Activated CD8-positive, alpha-beta memory T cell treated with anti-CD3 and anti-CD28 coated beads for 36 hours (primary cell): ENCODE results near the gene ATCAY. TPM values are rescaled to one million over a fixed set of nuclear protein-coding genes. Genes with fewer than 3 reads are reported as not detected.

Source experiments
- CTCF ChIA-PET: fragments of 350-600 bp; sonication (Branson Sonifier 250); formaldehyde crosslinking; loops from one replicate; lab custom pipeline; 2021; ENCODE audit warnings: antibody characterized with exemption; lab: Charles Lee
- POLR2A ChIA-PET: fragments of 350-600 bp; sonication (Branson Sonifier 250); formaldehyde crosslinking; loops from one replicate; lab custom pipeline; 2021; ENCODE audit warnings: antibody characterized with exemption; lab: Charles Lee
- total RNA-seq, 2 experiments: library from RNA; stranded (reverse); gene quantifications; one replicate each; pipeline ENCODE4 v1.2.3, GENCODE V29; 2021

The ATCAY gene, protein sequence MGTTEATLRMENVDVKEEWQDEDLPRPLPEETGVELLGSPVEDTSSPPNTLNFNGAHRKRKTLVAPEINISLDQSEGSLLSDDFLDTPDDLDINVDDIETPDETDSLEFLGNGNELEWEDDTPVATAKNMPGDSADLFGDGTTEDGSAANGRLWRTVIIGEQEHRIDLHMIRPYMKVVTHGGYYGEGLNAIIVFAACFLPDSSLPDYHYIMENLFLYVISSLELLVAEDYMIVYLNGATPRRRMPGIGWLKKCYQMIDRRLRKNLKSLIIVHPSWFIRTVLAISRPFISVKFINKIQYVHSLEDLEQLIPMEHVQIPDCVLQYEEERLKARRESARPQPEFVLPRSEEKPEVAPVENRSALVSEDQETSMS
- not detected for total RNA-seq

DNA sequence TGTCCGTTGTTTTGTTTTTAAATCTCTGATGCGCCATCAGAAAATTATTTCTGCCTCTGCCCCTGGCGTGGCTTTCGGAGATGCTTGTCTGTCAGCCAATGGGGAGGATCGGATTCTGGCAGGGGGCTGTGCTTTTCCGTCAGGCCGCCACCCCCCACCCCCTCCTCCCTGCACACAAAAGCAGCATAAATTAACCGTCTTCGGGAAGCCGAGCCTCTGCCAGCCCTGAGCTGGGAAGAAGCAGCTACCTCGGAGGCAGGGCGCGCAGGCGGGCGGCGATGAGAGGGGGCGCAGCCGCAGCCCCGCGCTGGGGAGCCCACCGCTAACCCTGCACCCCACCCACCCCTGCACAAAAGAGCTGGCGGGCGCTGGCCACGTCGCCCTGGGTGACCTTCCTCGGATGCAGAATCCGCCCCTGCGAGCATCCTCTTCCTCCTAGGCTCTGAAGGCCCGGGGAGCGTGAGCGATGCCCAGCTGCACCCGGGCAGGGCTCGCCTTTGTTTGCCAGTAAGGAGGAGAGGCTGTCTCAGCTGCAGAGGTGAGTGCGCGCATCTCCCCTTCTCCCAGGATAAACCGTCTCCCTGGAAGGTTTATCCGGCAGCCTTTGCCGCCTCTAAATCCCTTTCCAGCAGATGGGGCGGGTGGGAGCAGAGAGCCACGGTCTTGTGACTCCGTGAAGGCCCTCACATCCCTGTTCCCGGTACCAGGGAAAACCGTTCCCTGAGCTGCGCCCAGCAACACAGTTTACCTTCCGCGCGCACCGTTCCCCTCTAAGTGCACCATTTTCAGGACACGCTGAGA, at the start of gene ATCAY:
Gene ATCAY, plus strand, starts transcription at position 215 of the 801 bp plus-strand sequence. CDS start 5,083 bp downstream, outside the sequence.
- POLR2A ChIA-PET, result interaction anchor here (0.7 kb wide), 1 partner anchor 295 kb away, joined by 3 read pairs; the partner anchor contains the start of gene GIPC3
- CTCF ChIA-PET, result interaction anchor here (0.6 kb wide), 1 partner anchor 346 kb away, joined by 3 read pairs; no protein-coding TSS in a partner anchor

DNA sequence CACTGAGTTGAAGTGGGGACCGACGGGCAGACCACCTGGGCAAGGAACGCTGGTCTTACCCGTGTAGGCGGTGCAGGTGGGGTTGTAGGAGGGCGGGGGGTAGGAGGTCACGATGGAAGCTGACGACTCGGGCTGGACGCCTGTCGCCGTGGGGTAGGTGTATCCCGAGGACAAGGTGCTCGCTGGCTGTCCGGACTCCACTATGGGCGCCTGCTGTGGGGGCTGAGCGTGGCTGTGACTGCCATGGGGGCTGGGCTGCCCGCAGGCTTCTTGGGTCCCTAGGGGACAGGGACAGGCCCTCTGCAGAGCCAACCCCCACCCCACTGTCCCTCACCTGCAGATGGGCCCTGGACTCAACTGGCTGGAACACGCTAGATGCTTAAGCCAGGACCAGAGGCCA, 48.9 kb upstream of the ATCAY start:
- POLR2A ChIA-PET, result no interaction called here
- CTCF ChIA-PET, result no interaction called here

DNA sequence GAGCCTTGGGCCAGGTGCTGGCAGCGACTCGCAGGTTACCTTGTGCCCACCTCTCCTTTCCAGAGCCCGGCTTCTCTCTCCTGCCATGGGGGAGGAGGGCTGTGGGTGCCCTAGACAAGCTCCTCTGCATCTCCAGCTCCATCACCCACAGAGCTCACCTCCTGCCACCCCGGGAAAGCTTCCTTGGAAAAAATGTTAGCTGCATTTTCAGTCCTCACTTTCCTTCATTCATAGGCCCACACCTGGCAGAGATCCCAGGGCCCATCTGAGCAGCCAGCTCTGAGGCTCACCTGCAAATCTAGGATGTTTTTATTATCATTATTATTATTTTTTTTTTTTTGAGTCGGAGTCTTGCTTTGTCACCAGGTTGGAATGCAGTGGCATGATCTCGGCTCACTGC, 48.5 kb upstream of the ATCAY start:
- ChIA-PET POLR2A (no interaction called here), CTCF (no interaction called here)

DNA sequence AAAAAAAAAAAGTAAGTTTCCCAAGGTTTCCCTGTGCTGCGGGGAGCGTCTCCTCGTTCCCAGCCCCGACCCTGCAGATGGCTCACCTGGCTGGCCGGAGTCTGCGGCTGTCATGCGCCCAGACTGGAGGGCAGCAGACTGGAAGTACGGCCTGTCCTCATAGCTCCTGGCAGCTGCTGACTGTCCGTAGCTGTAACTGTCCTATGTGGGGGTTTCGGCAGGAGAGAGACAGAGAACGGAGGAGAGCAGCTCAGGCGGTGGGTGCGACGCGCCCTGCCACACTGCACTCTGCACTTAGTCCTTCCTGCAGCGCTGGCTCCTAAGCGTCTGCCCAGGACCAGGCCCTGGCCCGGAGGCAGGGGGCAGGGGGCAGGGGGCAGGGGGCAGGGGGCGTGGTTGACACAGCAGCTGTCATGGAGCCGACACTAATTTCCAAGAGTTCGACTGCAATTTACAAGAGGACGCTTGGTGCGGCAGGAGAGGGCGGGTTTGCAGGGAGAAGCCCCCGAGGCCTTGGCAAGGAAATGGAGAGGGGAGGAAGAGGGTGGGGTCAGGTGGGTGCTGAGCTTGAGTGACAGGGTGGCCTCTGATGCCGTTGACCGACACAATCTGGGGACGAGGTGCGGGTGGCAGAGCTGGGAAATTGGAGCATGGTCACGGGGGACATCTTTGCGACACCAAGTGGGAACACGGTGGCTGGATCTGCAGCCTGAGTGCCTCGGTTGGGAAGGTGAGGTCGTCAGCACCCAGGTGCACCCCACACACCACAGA, 46.7 kb upstream of the ATCAY start:
- POLR2A ChIA-PET, result interaction anchor here (0.7 kb wide), 1 partner anchor 50 kb away, joined by 4 read pairs; no protein-coding TSS in a partner anchor
- CTCF ChIA-PET, result no interaction called here

DNA sequence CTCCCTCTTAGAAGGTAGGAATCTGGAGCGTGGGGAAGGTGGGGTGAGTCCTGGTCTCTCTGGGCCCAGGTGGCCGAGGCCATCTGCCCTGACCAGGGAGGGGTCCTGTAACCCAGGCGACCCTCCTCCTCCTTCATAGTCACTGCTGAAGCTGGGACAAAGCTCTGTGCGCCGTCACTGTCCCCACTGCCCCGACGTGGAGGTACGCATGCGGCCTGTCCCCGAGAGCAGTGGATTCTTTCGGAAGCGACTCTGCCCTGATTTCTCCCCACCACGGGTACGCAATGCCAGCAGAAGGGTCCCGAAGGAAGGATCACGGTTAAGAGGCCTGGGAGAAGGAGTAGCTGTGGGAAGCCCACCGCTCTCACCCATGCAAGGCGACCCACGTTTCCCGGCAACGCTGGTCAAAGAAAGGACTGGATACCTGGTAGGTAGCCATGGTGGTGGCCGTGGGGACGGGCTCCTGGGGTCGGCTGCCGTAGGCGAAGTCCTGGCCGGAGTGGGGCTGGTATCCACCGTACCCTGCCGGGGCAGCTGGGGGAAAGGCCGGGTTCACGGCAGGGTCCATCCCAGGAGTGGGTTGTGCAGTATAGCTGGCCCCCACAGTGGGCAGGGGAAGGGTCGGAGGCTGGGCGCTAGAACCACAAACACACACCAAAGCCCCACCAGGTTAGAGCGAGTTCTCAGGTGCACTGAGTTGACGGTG, 46.0 kb upstream of the ATCAY start:
- POLR2A ChIA-PET, result no interaction called here
- CTCF ChIA-PET, result no interaction called here

DNA sequence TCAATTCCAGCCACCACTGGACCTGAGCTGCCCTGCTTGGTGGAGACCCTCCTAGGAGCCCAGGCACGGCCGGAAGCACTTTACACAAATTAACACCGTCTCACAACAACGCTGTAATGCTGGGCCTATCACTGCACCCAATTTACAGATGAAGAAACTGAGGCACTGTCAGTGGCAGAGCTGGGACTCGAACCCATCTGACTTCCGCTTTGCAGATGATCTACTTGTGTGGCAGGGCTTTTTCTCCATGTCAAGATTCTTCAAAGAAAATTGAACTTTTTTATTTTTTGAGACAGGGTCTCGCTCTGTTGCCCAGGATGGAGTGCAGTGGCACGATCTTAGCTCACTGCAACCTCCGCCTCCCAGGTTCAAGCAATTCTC, 45.4 kb upstream of the ATCAY start:
- CTCF ChIA-PET, result no interaction called here
- POLR2A ChIA-PET, result no interaction called here

DNA sequence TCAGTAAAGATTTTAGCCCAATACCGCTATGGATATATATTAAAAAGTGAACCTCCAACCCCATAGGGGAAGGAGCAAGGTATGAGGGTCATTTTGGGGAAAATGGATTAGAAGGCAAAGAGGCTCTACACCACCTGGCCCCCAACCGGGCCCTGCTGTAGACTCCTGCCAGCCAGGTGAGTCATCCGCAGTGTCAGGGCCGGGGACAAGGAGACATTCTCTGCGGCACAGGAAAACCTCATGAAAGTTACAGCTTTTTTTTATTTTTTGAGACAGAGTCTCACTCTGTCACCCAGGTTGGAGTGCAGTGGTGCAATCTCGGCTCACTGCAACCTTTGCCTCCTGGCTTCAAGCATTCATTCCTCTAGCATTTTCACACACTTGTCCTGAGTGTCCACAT, 43.6 kb upstream of the ATCAY start:
- ChIA-PET CTCF (interaction anchor here (0.6 kb wide), 1 partner anchor 303 kb away, joined by 3 read pairs; no protein-coding TSS in a partner anchor), POLR2A (no interaction called here)

DNA sequence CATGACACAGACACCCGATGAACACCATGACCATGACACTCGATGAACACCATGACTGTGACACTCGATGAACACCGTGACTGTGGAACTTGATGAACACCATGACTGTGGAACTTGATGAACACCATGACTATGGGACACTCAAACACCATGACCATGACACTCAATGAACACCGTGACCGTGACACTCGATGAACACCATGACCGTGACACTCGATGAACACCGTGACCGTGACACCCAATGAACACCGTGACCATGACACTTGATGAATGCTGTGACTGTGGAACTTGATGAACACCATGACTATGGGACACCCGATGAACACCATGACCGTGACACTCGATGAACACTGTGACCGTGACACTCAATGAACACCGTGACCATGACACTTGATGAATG, 43.2 kb upstream of the ATCAY start:
- ChIA-PET POLR2A (no interaction called here), CTCF (no interaction called here)

DNA sequence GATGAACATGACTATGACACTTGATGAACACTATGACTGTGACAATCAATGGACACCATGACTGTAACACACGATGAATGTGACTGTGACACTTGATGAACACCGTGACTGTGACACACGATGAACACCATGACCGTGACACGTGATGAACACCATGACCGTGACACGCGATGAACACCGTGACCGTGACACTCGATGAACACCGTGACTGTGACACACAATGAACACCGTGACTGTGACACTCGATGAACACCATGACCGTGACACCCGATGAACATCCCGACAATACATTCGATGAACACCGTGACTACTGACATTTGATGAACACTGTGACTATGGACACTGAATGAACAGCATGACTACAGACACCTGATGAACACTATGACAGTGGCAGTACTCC, 42.6 kb upstream of the ATCAY start:
- CTCF ChIA-PET, result no interaction called here
- POLR2A ChIA-PET, result no interaction called here

DNA sequence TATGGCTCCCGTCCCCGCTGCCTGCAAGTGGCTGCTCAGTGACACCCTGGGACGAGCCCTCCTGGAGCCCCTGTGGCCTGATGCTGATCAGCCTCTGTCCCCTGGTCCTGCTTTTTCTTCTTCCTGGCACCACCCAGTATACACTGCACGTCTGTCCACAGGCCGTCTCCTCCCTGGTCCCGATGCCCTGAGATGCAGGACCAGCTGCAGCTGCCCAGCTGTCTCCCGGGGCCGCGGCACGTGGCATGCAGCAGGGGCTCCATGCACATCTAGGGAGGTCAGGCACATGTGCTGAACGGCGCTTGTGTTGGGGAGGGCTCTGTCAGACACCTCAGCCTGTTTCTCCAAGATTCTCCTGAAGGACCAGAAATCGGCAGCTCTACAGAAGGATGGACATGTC, 41.8 kb upstream of the ATCAY start:
- ChIA-PET POLR2A (no interaction called here), CTCF (interaction anchor here (1.9 kb wide), 1 partner anchor 10 kb away, joined by 7 read pairs; no protein-coding TSS in a partner anchor)

DNA sequence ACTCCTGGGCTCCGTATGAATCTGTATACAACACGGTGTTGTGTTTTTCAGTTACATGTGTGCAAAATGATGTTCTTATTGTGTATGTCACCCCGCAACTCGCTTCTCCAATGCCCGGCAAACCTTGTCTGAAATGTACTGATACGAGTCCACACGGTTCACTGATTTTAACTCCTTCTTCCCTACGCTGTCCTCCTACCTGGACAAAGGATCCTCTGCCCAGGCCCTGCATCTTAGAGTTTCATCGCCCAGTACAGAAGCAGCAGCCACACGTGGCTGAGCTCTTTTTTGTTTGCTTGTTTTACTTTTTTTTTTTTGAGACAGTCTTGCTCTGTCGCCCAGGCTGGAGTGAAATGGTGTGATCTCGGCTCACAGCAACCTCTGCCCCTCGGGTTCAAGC, 40.5 kb upstream of the ATCAY start:
- POLR2A ChIA-PET, result no interaction called here

DNA sequence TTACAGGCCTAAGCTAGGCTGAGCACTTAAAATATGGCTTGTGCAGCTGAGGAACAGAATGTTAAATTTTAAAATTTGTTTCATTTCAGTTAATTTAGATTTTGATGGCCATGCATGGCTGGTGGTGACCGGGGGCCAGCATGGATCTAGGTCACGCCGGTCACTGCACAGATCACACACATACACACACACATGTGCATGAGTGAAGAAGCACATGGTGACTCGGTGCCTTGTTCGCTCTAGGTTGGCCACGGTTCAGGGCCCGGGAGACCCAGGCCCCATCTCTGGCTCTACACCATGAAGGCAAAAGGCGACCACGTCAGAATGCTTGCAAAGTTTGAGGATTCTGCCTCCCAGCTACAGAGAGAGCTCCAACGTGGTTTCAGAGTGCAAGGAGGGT, 39.7 kb upstream of the ATCAY start:
- ChIA-PET POLR2A (no interaction called here), CTCF (interaction anchor here (0.5 kb wide), 1 partner anchor 782 kb away, joined by 5 read pairs; no protein-coding TSS in a partner anchor)

More for the DNA sequence above, 40.5 kb upstream of the ATCAY start:
- CTCF ChIA-PET, result interaction anchor here (1.9 kb wide), 1 partner anchor 9 kb away, joined by 7 read pairs; no protein-coding TSS in a partner anchor

DNA sequence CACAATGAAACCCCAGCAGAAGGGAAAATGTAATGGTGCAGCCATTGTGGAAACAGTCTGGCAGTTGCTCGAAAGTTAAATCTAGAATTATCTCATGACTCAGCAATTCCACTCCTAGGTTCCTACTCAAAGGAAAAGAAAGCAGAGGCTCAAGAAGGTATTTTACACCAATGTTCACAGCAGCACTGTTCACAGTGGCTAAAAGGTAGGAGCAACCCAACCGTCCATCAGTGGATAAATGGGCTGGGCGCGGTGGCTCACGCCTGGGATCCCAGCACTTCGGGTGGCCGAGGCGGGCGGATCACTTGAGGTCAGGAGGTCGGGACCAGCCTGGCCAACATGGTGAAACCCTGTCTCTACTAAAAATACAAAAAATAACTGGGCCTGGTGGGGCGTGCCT, 37.5 kb upstream of the ATCAY start:
- CTCF ChIA-PET, result no interaction called here
- POLR2A ChIA-PET, result no interaction called here

DNA sequence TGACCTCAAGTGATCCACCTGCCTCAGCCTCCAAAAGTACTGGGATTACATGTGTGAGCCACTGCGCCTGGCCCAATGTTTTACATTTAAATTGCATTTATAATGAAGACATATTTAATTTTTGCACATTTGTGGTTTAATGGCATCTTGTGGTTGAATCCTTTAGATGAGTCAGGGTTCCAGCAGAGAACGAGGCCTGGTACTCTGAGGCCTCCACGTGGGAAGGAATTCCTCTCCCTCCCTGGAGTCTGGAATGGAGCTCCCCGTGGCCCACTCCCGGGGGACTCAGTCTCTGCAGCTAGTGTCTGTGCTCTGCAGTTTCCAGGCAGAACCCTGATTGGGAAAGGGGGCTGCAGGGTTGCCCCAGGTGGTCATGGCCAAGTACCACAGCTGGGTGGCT, 35.9 kb upstream of the ATCAY start:
- POLR2A ChIA-PET, result no interaction called here
- CTCF ChIA-PET, result no interaction called here

DNA sequence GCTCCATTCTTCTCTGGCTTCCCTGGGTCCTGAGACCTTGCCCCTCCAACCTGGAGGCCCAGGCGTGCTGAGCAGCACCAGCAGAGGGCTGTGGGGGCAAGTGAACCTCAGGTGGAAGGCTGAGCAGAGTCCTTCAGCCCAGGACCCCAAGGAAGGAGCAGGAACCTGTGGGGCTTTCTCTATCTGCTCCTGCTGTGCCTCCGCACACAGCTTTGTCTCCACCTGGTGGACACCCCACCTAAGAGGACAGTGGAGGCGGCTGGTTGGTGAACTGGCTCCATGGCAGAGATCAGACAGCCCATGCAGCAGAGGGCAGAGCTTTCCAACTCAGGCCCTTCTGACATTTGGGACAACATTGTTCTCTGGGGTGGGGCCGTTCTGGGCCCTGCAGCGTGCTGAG, 31.4 kb upstream of the ATCAY start:
- ChIA-PET CTCF (interaction anchor here (0.6 to 2.5 kb wide), 11 partner anchors 10 to 353 kb away, joined by 3 to 7 read pairs (median 3); no protein-coding TSS in a partner anchor), POLR2A (interaction anchor here (0.5 kb wide), 1 partner anchor 50 kb away, joined by 4 read pairs; no protein-coding TSS in a partner anchor)

DNA sequence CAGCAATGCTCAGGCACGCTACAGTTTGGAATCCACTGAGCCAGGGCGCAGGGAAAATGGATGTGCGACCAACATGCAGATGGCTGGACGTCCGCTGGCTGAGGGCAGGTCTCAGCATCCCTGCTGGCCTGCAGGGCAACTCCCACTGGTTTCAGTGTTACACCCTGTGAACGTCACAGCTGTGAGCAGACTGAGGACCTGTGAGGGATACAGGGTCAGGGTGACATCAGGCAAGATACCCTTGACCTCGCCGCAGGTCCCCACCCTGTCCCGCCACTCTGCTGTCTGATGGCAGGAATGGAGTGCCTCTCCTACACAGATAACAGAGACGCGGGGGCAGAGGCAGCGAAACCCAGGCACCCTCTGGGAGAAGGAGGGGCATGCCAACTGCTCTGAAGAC, 30.7 kb upstream of the ATCAY start:
- POLR2A ChIA-PET, result no interaction called here
- CTCF ChIA-PET, result interaction anchor here (0.6 to 2.5 kb wide), 6 partner anchors 11 to 352 kb away, joined by 3 to 7 read pairs (median 3); no protein-coding TSS in a partner anchor

DNA sequence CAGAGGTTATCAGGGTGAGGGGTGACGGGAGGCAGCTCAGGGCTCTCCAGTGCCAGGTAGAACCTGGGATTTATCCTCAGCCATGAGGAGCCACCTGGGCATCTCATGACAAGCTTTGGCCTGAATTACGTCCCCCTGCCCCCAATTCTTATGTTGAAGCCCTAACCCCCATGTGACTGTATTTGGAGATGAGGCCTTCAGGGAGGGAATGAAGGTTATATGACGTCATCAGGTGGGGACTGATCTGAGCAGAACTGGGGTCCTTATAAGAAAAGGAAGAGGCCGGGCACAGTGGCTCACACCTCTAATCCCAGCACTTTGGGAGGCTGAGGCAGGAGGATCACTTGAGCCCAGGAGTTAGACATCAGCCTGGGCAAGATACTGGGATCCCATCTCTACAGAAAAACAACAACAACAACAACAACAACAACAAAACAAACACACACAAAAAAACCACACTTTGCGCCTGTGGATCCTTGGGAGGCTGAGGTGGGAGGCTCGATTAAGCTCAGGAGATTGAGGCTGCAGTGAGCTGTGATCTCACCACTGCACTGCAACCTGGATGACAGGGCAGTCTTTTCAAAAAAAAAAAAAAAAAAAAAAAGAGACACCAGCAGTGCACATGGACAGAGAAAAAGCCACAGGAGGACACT, 30.0 kb upstream of the ATCAY start:
- POLR2A ChIA-PET, result no interaction called here
- CTCF ChIA-PET, result interaction anchor here (1.0 kb wide), 1 partner anchor 69 kb away, joined by 3 read pairs; no protein-coding TSS in a partner anchor
